ENCODE data around the gene AS3MT.

GRCh38 chr10:102949916-102950315, 80.6 kb downstream of the AS3MT start:
- TF ChIP-seq, protein P1, sequence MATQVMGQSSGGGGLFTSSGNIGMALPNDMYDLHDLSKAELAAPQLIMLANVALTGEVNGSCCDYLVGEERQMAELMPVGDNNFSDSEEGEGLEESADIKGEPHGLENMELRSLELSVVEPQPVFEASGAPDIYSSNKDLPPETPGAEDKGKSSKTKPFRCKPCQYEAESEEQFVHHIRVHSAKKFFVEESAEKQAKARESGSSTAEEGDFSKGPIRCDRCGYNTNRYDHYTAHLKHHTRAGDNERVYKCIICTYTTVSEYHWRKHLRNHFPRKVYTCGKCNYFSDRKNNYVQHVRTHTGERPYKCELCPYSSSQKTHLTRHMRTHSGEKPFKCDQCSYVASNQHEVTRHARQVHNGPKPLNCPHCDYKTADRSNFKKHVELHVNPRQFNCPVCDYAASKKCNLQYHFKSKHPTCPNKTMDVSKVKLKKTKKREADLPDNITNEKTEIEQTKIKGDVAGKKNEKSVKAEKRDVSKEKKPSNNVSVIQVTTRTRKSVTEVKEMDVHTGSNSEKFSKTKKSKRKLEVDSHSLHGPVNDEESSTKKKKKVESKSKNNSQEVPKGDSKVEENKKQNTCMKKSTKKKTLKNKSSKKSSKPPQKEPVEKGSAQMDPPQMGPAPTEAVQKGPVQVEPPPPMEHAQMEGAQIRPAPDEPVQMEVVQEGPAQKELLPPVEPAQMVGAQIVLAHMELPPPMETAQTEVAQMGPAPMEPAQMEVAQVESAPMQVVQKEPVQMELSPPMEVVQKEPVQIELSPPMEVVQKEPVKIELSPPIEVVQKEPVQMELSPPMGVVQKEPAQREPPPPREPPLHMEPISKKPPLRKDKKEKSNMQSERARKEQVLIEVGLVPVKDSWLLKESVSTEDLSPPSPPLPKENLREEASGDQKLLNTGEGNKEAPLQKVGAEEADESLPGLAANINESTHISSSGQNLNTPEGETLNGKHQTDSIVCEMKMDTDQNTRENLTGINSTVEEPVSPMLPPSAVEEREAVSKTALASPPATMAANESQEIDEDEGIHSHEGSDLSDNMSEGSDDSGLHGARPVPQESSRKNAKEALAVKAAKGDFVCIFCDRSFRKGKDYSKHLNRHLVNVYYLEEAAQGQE (IDR thresholded peaks at IDR 0.05; ENCODE audit: low read depth, low read length): no peak
- TF ChIP-seq, protein P2, sequence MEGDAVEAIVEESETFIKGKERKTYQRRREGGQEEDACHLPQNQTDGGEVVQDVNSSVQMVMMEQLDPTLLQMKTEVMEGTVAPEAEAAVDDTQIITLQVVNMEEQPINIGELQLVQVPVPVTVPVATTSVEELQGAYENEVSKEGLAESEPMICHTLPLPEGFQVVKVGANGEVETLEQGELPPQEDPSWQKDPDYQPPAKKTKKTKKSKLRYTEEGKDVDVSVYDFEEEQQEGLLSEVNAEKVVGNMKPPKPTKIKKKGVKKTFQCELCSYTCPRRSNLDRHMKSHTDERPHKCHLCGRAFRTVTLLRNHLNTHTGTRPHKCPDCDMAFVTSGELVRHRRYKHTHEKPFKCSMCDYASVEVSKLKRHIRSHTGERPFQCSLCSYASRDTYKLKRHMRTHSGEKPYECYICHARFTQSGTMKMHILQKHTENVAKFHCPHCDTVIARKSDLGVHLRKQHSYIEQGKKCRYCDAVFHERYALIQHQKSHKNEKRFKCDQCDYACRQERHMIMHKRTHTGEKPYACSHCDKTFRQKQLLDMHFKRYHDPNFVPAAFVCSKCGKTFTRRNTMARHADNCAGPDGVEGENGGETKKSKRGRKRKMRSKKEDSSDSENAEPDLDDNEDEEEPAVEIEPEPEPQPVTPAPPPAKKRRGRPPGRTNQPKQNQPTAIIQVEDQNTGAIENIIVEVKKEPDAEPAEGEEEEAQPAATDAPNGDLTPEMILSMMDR (IDR thresholded peaks at IDR 0.05): no peak
- no peak for TF ChIP-seq RCOR1 (IDR thresholded peaks at IDR 0.05; ENCODE audit: low read length)
- no peak for TF ChIP-seq GATA2 (CRISPR knock-in tag; IDR thresholded peaks at IDR 0.05)
- no peak for TF ChIP-seq TAF1 (IDR thresholded peaks at IDR 0.05; ENCODE audit: borderline replicate concordance, low read depth, low read length)
- no peak for TF ChIP-seq EZH2phosphoT487 (IDR thresholded peaks at IDR 0.05; ENCODE audit: borderline replicate concordance, low read depth)
- TF ChIP-seq POLR2AphosphoS5 (IDR thresholded peaks at IDR 0.05; ENCODE audit: low read depth, low read length): no peak
- no peak for TF ChIP-seq SMC3 (IDR thresholded peaks at IDR 0.05; ENCODE audit: low read depth, low read length)

Measured in SK-N-SH (cell line).